H1 (cell line): Measurements from ENCODE around the gene BNC2. TPM values are rescaled to one million over a fixed set of nuclear protein-coding genes. Genes with fewer than 3 reads are reported as not detected.

Experiments used
- CTCF ChIA-PET: fragments of 300-600 bp; sonication (Branson Sonifier 250); formaldehyde crosslinking; loops from one replicate; lab custom pipeline; 2021; ENCODE audit not compliant: partially characterized antibody; lab: Charles Lee
- POLR2A ChIA-PET: fragments of 300-600 bp; sonication (Branson Sonifier 250); formaldehyde crosslinking; loops from one replicate; lab custom pipeline; 2021; ENCODE audit warnings: inconsistent platforms; ENCODE audit not compliant: partially characterized antibody; lab: Charles Lee
- DNase-seq, 2 experiments: peaks; one replicate each; pipeline versions ENCODE4 v3.0.0 to v3.0.0-alpha.2; 2010 to 2022; ENCODE audit warnings: low spot score in 2 of 2, low read depth in 1 of 2, mixed read lengths in 1 of 2
- FAIRE-seq: peaks from 2 replicates; lab custom pipeline; 2011; peaks lifted over from hg19 to GRCh38; lab: Jason Lieb, UNC
- H2AFZ ChIP-seq: 2 replicates; pipeline ENCODE4 v1.8.1; 2012; ENCODE audit warnings: low read length, inconsistent platforms
- H2AK5ac ChIP-seq: 2 replicates; pipeline ENCODE4 v1.6.1; 2013; ENCODE audit warnings: low read depth, low read length
- H2BK120ac ChIP-seq: replicated peaks from 2 replicates; pipeline ENCODE3; 2013; ENCODE audit warnings: low read depth, low read length, inconsistent platforms
- H2BK12ac ChIP-seq: 2 replicates; pipeline ENCODE4 v1.6.1; 2013; ENCODE audit warnings: low read depth, low read length
- H2BK15ac ChIP-seq: 2 replicates; pipeline ENCODE4 v1.6.1; 2013; ENCODE audit warnings: low read length
- H2BK20ac ChIP-seq: 2 replicates; pipeline ENCODE4 v1.6.1; 2013; ENCODE audit warnings: low read length
- H2BK5ac ChIP-seq: 2 replicates; pipeline ENCODE4 v1.6.1; 2013; ENCODE audit warnings: low read depth, low read length
- H3K14ac ChIP-seq: 2 replicates; pipeline ENCODE4 v1.6.1; 2013; ENCODE audit warnings: inconsistent platforms; ENCODE audit not compliant: insufficient read length
- H3K18ac ChIP-seq: 2 replicates; pipeline ENCODE4 v1.6.1; 2013; ENCODE audit warnings: low read length; ENCODE audit errors: extremely low read depth
- H3K23ac ChIP-seq: 2 replicates; pipeline ENCODE4 v1.6.1; 2013; ENCODE audit warnings: inconsistent platforms; ENCODE audit not compliant: insufficient read length
- H3K23me2 ChIP-seq: 2 replicates; pipeline ENCODE4 v1.6.1; 2013; ENCODE audit warnings: low read depth, low read length
- H3K27ac ChIP-seq: 2 replicates; pipeline ENCODE4 v1.6.1; 2011; ENCODE audit warnings: low read depth, low read length, inconsistent platforms
- H3K27me3 ChIP-seq, 4 experiments: replicated peaks in 1 of 4; 1 replicate in 1 of 4; 2 replicates in 3 of 4; pipeline versions ENCODE4 v1.6.1 to v1.8.1; 2011 to 2013; ENCODE audit warnings: low read length in 3 of 4, mild to moderate bottlenecking in 3 of 4, inconsistent platforms in 2 of 4, mixed read lengths in 2 of 4, moderate library complexity in 1 of 4; ENCODE audit not compliant: control insufficient read depth in 3 of 4, insufficient read depth in 3 of 4; ENCODE audit errors: extremely low read depth in 1 of 4
- H3K36me3 ChIP-seq, 4 experiments: 2 replicates each; pipeline versions ENCODE4 v1.6.1 to v1.8.1; 2011 to 2013; ENCODE audit warnings: mild to moderate bottlenecking in 4 of 4, low read length in 3 of 4, moderate library complexity in 2 of 4, control low read depth in 1 of 4, inconsistent platforms in 1 of 4; ENCODE audit not compliant: insufficient read depth in 4 of 4, control insufficient read depth in 2 of 4
- H3K4ac ChIP-seq: replicated peaks from 2 replicates; pipeline ENCODE3; 2013; ENCODE audit warnings: low read length, low read depth, mixed read lengths, inconsistent platforms; ENCODE audit not compliant: insufficient read length
- H3K4me1 ChIP-seq, 4 experiments: replicated peaks in 1 of 4; 1 replicate in 1 of 4; 2 replicates in 3 of 4; pipeline versions ENCODE4 v1.6.1 to v1.8.1; 2011 to 2013; ENCODE audit warnings: low read length in 3 of 4, inconsistent platforms in 2 of 4, mixed read lengths in 1 of 4; ENCODE audit not compliant: insufficient read depth in 4 of 4, control insufficient read depth in 3 of 4
- H3K4me2 ChIP-seq, 2 experiments: 2 replicates each; pipeline versions ENCODE4 v1.6.1 to v1.8.1; 2011 to 2013; ENCODE audit warnings: low read depth in 2 of 2, low read length in 2 of 2, control low read depth in 1 of 2, inconsistent platforms in 1 of 2, mild to moderate bottlenecking in 1 of 2; ENCODE audit not compliant: insufficient read depth in 1 of 2
- H3K4me3 ChIP-seq, 4 experiments: fragments of 200-600, 300-600 bp in 1 of 4; sonication (generic), shearing (Covaris generic), sonication (Bioruptor Twin) in 1 of 4; 2 replicates each; pipeline versions ENCODE4 v1.5.1 to v1.8.1; 2011 to 2016; ENCODE audit warnings: low read length in 4 of 4, low read depth in 3 of 4, control low read depth in 2 of 4, inconsistent platforms in 2 of 4, mild to moderate bottlenecking in 2 of 4, mixed read lengths in 1 of 4, moderate library complexity in 1 of 4; ENCODE audit not compliant: insufficient read depth in 2 of 4; ENCODE audit errors: extremely low read depth in 1 of 4
- H3K56ac ChIP-seq: replicated peaks from 2 replicates; pipeline ENCODE3; 2013; ENCODE audit warnings: low read depth, mild to moderate bottlenecking, mixed read lengths, low read length, inconsistent platforms; ENCODE audit not compliant: insufficient read length
- H3K79me1 ChIP-seq: 2 replicates; pipeline ENCODE4 v1.6.1; 2013; ENCODE audit warnings: low read depth, low read length, control low read depth
- H3K79me2 ChIP-seq, 2 experiments: 2 replicates each; pipeline versions ENCODE4 v1.6.1 to v1.8.1; 2012 to 2013; ENCODE audit warnings: low read length in 2 of 2, mild to moderate bottlenecking in 2 of 2, inconsistent platforms in 1 of 2; ENCODE audit not compliant: insufficient read depth in 2 of 2, control insufficient read depth in 1 of 2
- H3K9ac ChIP-seq, 4 experiments: replicated peaks in 1 of 4; 1 replicate in 1 of 4; 2 replicates in 3 of 4; pipeline versions ENCODE4 v1.6.1 to v1.8.1; 2011 to 2013; ENCODE audit warnings: low read depth in 3 of 4, low read length in 3 of 4, control low read depth in 2 of 4, mild to moderate bottlenecking in 2 of 4, moderate library complexity in 2 of 4, inconsistent platforms in 1 of 4; ENCODE audit errors: extremely low read depth in 1 of 4
- H3K9me3 ChIP-seq, 2 experiments: 2 replicates each; pipeline versions ENCODE4 v1.6.1 to v1.8.1; 2012 to 2013; ENCODE audit warnings: mild to moderate bottlenecking in 2 of 2, moderate library complexity in 2 of 2, control low read depth in 1 of 2, inconsistent platforms in 1 of 2, low read depth in 1 of 2, low read length in 1 of 2, mixed read lengths in 1 of 2; ENCODE audit not compliant: insufficient read depth in 2 of 2
- H4K20me1 ChIP-seq, 2 experiments: replicated peaks in 1 of 2; 2 replicates each; pipeline versions ENCODE3 to v1.8.1; 2011 to 2013; ENCODE audit warnings: inconsistent platforms in 2 of 2, low read length in 2 of 2, mild to moderate bottlenecking in 1 of 2; ENCODE audit not compliant: insufficient read depth in 2 of 2, control insufficient read depth in 1 of 2
- H4K5ac ChIP-seq: 2 replicates; pipeline ENCODE4 v1.6.1; 2013; ENCODE audit warnings: low read length, low read depth, mixed read lengths, inconsistent platforms; ENCODE audit not compliant: insufficient read length
- H4K8ac ChIP-seq: 2 replicates; pipeline ENCODE4 v1.8.0; 2013; ENCODE audit warnings: mild to moderate bottlenecking, moderate library complexity, low read length, inconsistent platforms; ENCODE audit not compliant: insufficient read depth; ENCODE audit errors: extremely low read depth
- H4K91ac ChIP-seq: replicated peaks from 2 replicates; pipeline ENCODE3; 2013; ENCODE audit warnings: low read length, mixed read lengths, inconsistent platforms; ENCODE audit not compliant: insufficient read length
- CBX5 ChIP-seq: fragments of 300-800, 300-1000 bp; sonication (generic); IDR thresholded peaks from 2 replicates; pipeline ENCODE4 v1.7.1; 2016; ENCODE audit warnings: antibody characterized with exemption, low read length, low read depth
- E2F6 ChIP-seq: IDR thresholded peaks from 2 replicates; pipeline ENCODE4 v1.6.1; 2012; ENCODE audit warnings: inconsistent platforms
- MAX ChIP-seq: IDR thresholded peaks from 2 replicates; pipeline ENCODE4 v1.6.1; 2012; ENCODE audit warnings: inconsistent platforms
- NRF1 ChIP-seq: IDR thresholded peaks from 2 replicates; pipeline ENCODE4 v1.6.1; 2011; ENCODE audit warnings: mild to moderate bottlenecking, low read depth, low read length, improper control_type of control experiment
- POU5F1 ChIP-seq: IDR thresholded peaks from 2 replicates; pipeline ENCODE4 v1.6.1; 2011; ENCODE audit warnings: low read depth, mild to moderate bottlenecking, low read length, moderate library complexity
- TBP ChIP-seq: IDR thresholded peaks from 2 replicates; pipeline ENCODE4 v1.6.1; 2011; ENCODE audit warnings: low read depth, low read length, improper control_type of control experiment
- YY1 ChIP-seq: IDR thresholded peaks from 2 replicates; pipeline ENCODE4 v1.6.1; 2011; ENCODE audit warnings: low read depth, mild to moderate bottlenecking, low read length
- WGBS, 2 experiments: shearing (Covaris generic) in 1 of 2; methylation state at CpG; one replicate each; pipeline versions ENCODE4 v1.1.6 to v1.1.7; 2013 to 2015; ENCODE audit warnings: low lambda C conversion rate in 2 of 2, mixed read lengths in 2 of 2, inconsistent platforms in 1 of 2, low coverage in 1 of 2, missing lambda C conversion rate in 1 of 2; ENCODE audit not compliant: insufficient replicate concordance in 2 of 2, insufficient coverage in 1 of 2, insufficient read length in 1 of 2; ENCODE audit errors: extremely low coverage in 1 of 2, missing lambda C conversion rate in 1 of 2; 5-methylcytosine and 5-hydroxymethylcytosine counted together
- polyA plus RNA-seq, 7 experiments: library from polyadenylated mRNA; depleted of rRNA in 3 of 7; stranded (reverse) in 5 of 7; unstranded in 2 of 7; fragments of >200 nt in 5 of 7; fragments of 200-250 nt in 2 of 7; gene quantifications; 1 replicate in 5 of 7; 2 replicates in 1 of 7; 4 replicates in 1 of 7; pipeline versions ENCODE4 v1.2.1 to v1.2.3, GENCODE V29; 2011 to 2013; ENCODE audit warnings: missing spikeins in 2 of 7, mixed read lengths in 2 of 7
- total RNA-seq: library from RNA; stranded (reverse); fragmentation: NEBNext Ultra II Directional; extraction: Animal tissue kit (Norgen Biotek cat#: 25700); gene quantifications from 2 replicates; pipeline ENCODE4 v1.2.1, GENCODE V29; 2021

BNC2 gene
- total and polyA plus RNA-seq, 2 of the 8 experiments (the other 6 are each of a cell fraction or from before 2014, with no cell fraction given) = 16.0 to 26.8 TPM

GRCh38 chr9:16627521-16627920 is 242.9 kb downstream of the BNC2 start:
- no peak overlapping the region for H2BK12ac ChIP-seq
- H3K27ac ChIP-seq = no peak overlapping the region
- peaks cover 0 to 14% of the 10 kb centered on the region in 2 experiments; a peak in 1 of 4 replicates for H3K79me2 ChIP-seq
- WGBS, 2 experiments = 83% methylated on average over 2 of the region's 2 CpGs; no CpG with 5 or more reads in 1 of the 2 experiments
- no peak overlapping the region for H3K4ac ChIP-seq
- no peak overlapping the region for H2BK15ac ChIP-seq
- H3K27me3 ChIP-seq = no peaks in the 10 kb centered on the region
- H2BK20ac ChIP-seq = no peak overlapping the region
- no peak overlapping the region for H2BK120ac ChIP-seq
- no peaks in the 10 kb centered on the region for H4K20me1 ChIP-seq
- no peaks in the 10 kb centered on the region for H3K79me1 ChIP-seq
- no peak overlapping the region for H3K23ac ChIP-seq
- H4K91ac ChIP-seq = no peak overlapping the region
- H3K56ac ChIP-seq = no peak overlapping the region
- H4K5ac ChIP-seq = no peak overlapping the region
- H4K8ac ChIP-seq = no peak overlapping the region
- no peak for DNase-seq
- no peaks in the 10 kb centered on the region for H3K36me3 ChIP-seq
- H3K9ac ChIP-seq = no peak overlapping the region
- no peak overlapping the region for H3K18ac ChIP-seq
- no peak for FAIRE-seq
- POLR2A ChIA-PET = interaction anchor here (0.6 to 1.5 kb wide), 3 partner anchors 13 to 244 kb away, joined by 4 to 5 read pairs (median 4); no protein-coding TSS in a partner anchor
- H3K14ac ChIP-seq = no peak overlapping the region
- CTCF ChIA-PET = interaction anchor here (0.5 to 1.7 kb wide), 3 partner anchors 9 to 358 kb away, joined by 4 to 6 read pairs (median 4); no protein-coding TSS in a partner anchor
- peaks cover 2 to 31% (median 22%) of the 10 kb centered on the region in 4 experiments; a peak in 6 of 7 replicates for H3K4me1 ChIP-seq
- H2AFZ ChIP-seq = no peak overlapping the region
- no peak overlapping the region for H3K4me3 ChIP-seq
- H2AK5ac ChIP-seq = no peak overlapping the region
- TF ChIP-seq POU5F1 (no peak), YY1 (no peak), E2F6 (no peak), CBX5 (no peak), MAX (no peak), NRF1 (no peak), TBP (no peak)
- H2BK5ac ChIP-seq = no peak overlapping the region
- no peaks in the 10 kb centered on the region for H3K9me3 ChIP-seq
- no peaks in the 10 kb centered on the region for H3K23me2 ChIP-seq
- no peak overlapping the region; a peak in 1 of 4 replicates for H3K4me2 ChIP-seq
